ENCODE results near the gene AQP3. TPM values are rescaled to one million over a fixed set of nuclear protein-coding genes. Genes with fewer than 3 reads are reported as not detected.

Gene AQP3
- total RNA-seq, 1 donor from 2014 or later = 6.3 TPM

- H3K4me1 Mint-ChIP-seq (ENCODE audit: low read depth) = peaks cover 30% of the 10 kb centered on the region
- no peaks in the 10 kb centered on the region for H3K36me3 Mint-ChIP-seq (ENCODE audit: insufficient read depth)
- peak overlapping the region; percentile 62 for H3K4me3 Mint-ChIP-seq (ENCODE audit: low read depth)
- DNase-seq (ENCODE audit: low spot score, unreplicated experiment) = no peak
- TF ChIP-seq CTCF (IDR thresholded peaks at IDR 0.05; ENCODE audit: unreplicated experiment) = no peak
- H3K27me3 Mint-ChIP-seq = peaks cover 25% of the 10 kb centered on the region
- peak overlapping the region; percentile 33 for H3K27ac Mint-ChIP-seq
- no peaks in the 10 kb centered on the region for H3K9me3 Mint-ChIP-seq (ENCODE audit: low read depth)
Observed at GRCh38 chr9:33447799-33448553, 583 bp upstream of the AQP3 start.

- no peak for DNase-seq (ENCODE audit: low spot score, unreplicated experiment)
- Mint-ChIP-seq H3K36me3 (ENCODE audit: insufficient read depth) (no peaks in the 10 kb centered on the region), H3K9me3 (ENCODE audit: low read depth) (no peaks in the 10 kb centered on the region), H3K27me3 (peaks cover 25% of the 10 kb centered on the region), H3K27ac (peak overlapping the region; percentile 89), H3K4me3 (ENCODE audit: low read depth) (peak overlapping the region; percentile 65), H3K4me1 (ENCODE audit: low read depth) (peaks cover 28% of the 10 kb centered on the region)
- no peak for TF ChIP-seq CTCF (IDR thresholded peaks at IDR 0.05; ENCODE audit: unreplicated experiment)
Observed at GRCh38 chr9:33446240-33446945, 1.0 kb downstream of the AQP3 start.

- no peak for DNase-seq (ENCODE audit: low spot score, unreplicated experiment)
- H3K4me1 Mint-ChIP-seq (ENCODE audit: low read depth) = peaks cover 28% of the 10 kb centered on the region
Observed at GRCh38 chr9:33445389-33446239, 1.8 kb downstream of the AQP3 start.

GRCh38 chr9:33443464-33444154 is 3.8 kb downstream of the AQP3 start:
- H3K4me3 Mint-ChIP-seq (ENCODE audit: low read depth) = no peak overlapping the region
- no peak overlapping the region for H3K27ac Mint-ChIP-seq
- no peak for DNase-seq (ENCODE audit: low spot score, unreplicated experiment)
- peaks cover 28% of the 10 kb centered on the region for H3K4me1 Mint-ChIP-seq (ENCODE audit: low read depth)
- peaks cover 30% of the 10 kb centered on the region for H3K27me3 Mint-ChIP-seq
- no peaks in the 10 kb centered on the region for H3K36me3 Mint-ChIP-seq (ENCODE audit: insufficient read depth)
- H3K9me3 Mint-ChIP-seq (ENCODE audit: low read depth) = no peaks in the 10 kb centered on the region
- TF ChIP-seq CTCF (IDR thresholded peaks at IDR 0.05; ENCODE audit: unreplicated experiment) = no peak

More at GRCh38 chr9:33445389-33446239, 1.8 kb downstream of the AQP3 start:
- H3K27me3 Mint-ChIP-seq = peaks cover 25% of the 10 kb centered on the region
- H3K27ac Mint-ChIP-seq = no peak overlapping the region
- H3K36me3 Mint-ChIP-seq (ENCODE audit: insufficient read depth) = no peaks in the 10 kb centered on the region
- TF ChIP-seq CTCF (IDR thresholded peaks at IDR 0.05; ENCODE audit: unreplicated experiment) = no peak
- H3K4me3 Mint-ChIP-seq (ENCODE audit: low read depth) = no peak overlapping the region
- H3K9me3 Mint-ChIP-seq (ENCODE audit: low read depth) = no peaks in the 10 kb centered on the region

Measured in progenitor cell of endocrine pancreas (in vitro differentiated cells).